Small intestine (tissue), 7 donors: ENCODE results near the gene CTH. TPM values are rescaled to one million over a fixed set of nuclear protein-coding genes. Genes with fewer than 3 reads are reported as not detected.
"Not testable (repeated sequence)": the region's sequence is repeated elsewhere in the genome, so short reads cannot be mapped to it uniquely, and the experiment has no call there.

Source experiments
- DNase-seq, 2 donors: peaks; one replicate each; pipeline versions ENCODE4 v3.0.0 to v3.0.0-alpha.2; 2013
- FAIRE-seq: peaks from 2 replicates; lab custom pipeline; 2012; peaks lifted over from hg19 to GRCh38; lab: Jason Lieb, UNC
- H3K27ac ChIP-seq, 3 donors: one replicate each; pipeline ENCODE4 v1.5.1; 2013; ENCODE audit warnings: low read length in 2 of 3, mild to moderate bottlenecking in 2 of 3, control low read depth in 1 of 3, inconsistent platforms in 1 of 3, low read depth in 1 of 3, moderate library complexity in 1 of 3
- H3K27me3 ChIP-seq, 3 donors: one replicate each; pipeline ENCODE4 v1.6.1; 2013; ENCODE audit warnings: low read length in 3 of 3, inconsistent platforms in 1 of 3; ENCODE audit not compliant: control insufficient read depth in 3 of 3, insufficient read depth in 3 of 3
- H3K36me3 ChIP-seq, 3 donors: one replicate each; pipeline ENCODE4 v1.6.1; 2013; ENCODE audit warnings: low read length in 3 of 3, inconsistent platforms in 1 of 3, low read depth in 1 of 3, mild to moderate bottlenecking in 1 of 3, moderate library complexity in 1 of 3; ENCODE audit not compliant: control insufficient read depth in 3 of 3, insufficient read depth in 2 of 3
- H3K4me1 ChIP-seq, 3 donors: one replicate each; pipeline ENCODE4 v1.6.1; 2013; ENCODE audit warnings: low read length in 2 of 3, inconsistent platforms in 1 of 3, low read depth in 1 of 3, mild to moderate bottlenecking in 1 of 3, moderate library complexity in 1 of 3; ENCODE audit not compliant: control insufficient read depth in 3 of 3, insufficient read depth in 2 of 3
- H3K4me3 ChIP-seq, 3 donors: one replicate each; pipeline ENCODE4 v1.5.1; 2013; ENCODE audit warnings: low read length in 3 of 3, control low read depth in 1 of 3, inconsistent platforms in 1 of 3, low read depth in 1 of 3, mild to moderate bottlenecking in 1 of 3, moderate library complexity in 1 of 3
- H3K9me3 ChIP-seq, 2 donors: one replicate each; pipeline ENCODE4 v1.6.1; 2013; ENCODE audit warnings: low read depth in 1 of 2, low read length in 1 of 2; ENCODE audit not compliant: control insufficient read depth in 2 of 2, insufficient read depth in 1 of 2
- WGBS, 3 donors: extraction: QIAGEN DNeasy Blood & Tissue Kit; methylation state at CpG; one replicate each; pipeline ENCODE4 v1.1.7; 2013; 5-methylcytosine and 5-hydroxymethylcytosine counted together
- polyA plus RNA-seq, 4 donors: library from polyadenylated mRNA; stranded (reverse) in 3 of 4; unstranded in 1 of 4; fragments of 200-250 nt in 3 of 4; fragments of 120-200 nt in 1 of 4; gene quantifications; one replicate each; pipeline versions ENCODE4 v1.2.1 to v1.2.3, GENCODE V29; 2013
- donor health status: healthy with polysubstance abuse.
- donor health status: control.
- donor health status: control.
- donor health status: Bipolar disorder and iron deficiency.
- donor health status: healthy.

CTH gene
- polyA plus RNA-seq, 4 donors = 3.8 to 26.5 (median 8.7) TPM

GRCh38 chr1:70418973-70419734 is 8.1 kb downstream of the CTH start:
- not testable (repeated sequence) for H3K9me3 ChIP-seq, FAIRE-seq, H3K27ac ChIP-seq, H3K27me3 ChIP-seq, DNase-seq, H3K4me3 ChIP-seq, H3K4me1 ChIP-seq
- peaks cover 3 to 22% (median 3%) of the 10 kb centered on the region in 3 donors for H3K36me3 ChIP-seq
- 82 to 91% (median 90%) methylated on average over 4 of the region's 4 CpGs for WGBS, 3 donors

DNA sequence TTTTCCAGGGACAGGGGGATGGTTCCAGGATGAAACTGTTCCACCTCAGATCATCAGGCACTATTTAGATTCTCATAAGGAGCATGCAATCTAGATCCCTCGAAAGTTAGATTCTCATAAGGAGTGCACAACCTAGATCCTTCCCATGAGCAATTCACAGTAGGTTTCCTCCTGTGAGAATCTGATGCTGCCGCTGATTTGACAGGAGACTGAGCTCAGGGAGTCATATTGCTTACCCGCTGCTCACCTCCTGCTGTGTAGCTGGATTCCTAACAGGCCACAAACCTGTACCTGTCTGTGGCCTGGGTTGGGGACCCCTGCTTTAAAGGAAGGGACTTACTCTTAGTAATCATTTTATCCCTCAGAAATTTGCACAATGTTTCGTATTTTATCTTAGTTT is 9.3 kb downstream of the CTH start:
- 92 to 96% (median 93%) methylated on average over 4 of the region's 4 CpGs for WGBS, 3 donors
- H3K27ac ChIP-seq = no peak overlapping the region
- FAIRE-seq (no peak), DNase-seq (no peak)
- no peaks in the 10 kb centered on the region for H3K9me3 ChIP-seq
- H3K4me1 ChIP-seq = no peaks in the 10 kb centered on the region
- no peak overlapping the region for H3K4me3 ChIP-seq
- peaks cover 3 to 25% (median 3%) of the 10 kb centered on the region in 3 donors for H3K36me3 ChIP-seq
- H3K27me3 ChIP-seq = no peaks in the 10 kb centered on the region

DNA sequence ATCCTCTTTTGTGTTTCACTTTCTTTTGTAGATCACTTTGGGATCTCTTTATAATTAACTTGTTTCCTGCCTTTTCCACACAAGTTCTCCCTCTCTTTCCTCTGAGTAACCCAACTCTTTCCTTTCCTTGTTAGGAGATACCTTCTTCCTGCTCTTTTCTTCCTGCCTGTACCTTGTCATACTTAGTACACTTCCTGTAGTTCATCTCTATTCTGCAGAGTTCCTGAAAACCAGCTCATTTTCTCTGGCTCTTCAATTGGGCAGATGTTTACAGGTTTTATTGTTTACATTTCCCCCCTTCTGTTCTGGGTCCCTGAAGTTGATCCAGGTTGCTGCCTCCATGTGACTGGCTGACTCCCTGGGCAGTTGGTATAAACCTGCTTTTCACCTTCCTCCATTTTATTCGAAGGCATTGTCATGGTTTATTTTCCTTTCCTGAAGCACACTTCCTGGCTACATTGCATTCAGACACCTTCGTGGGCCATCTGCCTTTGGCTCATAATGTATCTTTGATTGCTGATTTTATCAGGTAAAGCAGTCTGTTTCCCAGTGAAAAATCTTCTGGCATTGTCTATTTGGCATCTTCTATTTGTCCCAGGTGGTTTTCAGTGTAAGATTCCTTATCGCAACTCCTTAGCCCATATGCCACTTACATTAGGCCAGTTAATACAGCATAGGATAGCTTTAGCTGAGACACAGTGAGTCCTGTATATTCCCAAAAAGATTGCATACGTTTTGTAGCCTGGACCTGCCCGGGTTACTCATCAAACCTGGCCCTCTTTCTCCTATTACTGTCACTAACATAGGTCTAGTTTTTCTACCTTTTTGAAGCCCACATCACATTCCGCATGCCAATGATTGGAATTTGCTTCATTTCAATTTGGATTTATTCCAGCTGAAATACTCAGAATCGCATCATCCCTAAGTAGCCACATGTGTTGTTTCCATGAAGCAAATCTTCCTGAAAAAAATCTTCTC is 15.4 kb downstream of the CTH start:
- peaks cover 0 to 12% (median 0%) of the 10 kb centered on the region in 3 donors for H3K4me1 ChIP-seq
- no peak for DNase-seq
- peaks cover 0 to 15% (median 0%) of the 10 kb centered on the region in 3 donors for H3K36me3 ChIP-seq
- H3K4me3 ChIP-seq = no peak overlapping the region
- WGBS, 3 donors = 81 to 84% (median 82%) methylated on average over 7 of the region's 7 CpGs
- no peaks in the 10 kb centered on the region for H3K27me3 ChIP-seq
- H3K27ac ChIP-seq = no peak overlapping the region
- no peak for FAIRE-seq
- H3K9me3 ChIP-seq = no peaks in the 10 kb centered on the region

- Histone ChIP-seq H3K9me3 (no peaks in the 10 kb centered on the region), H3K4me1 (peaks cover 0 to 15% (median 0%) of the 10 kb centered on the region in 3 donors), H3K4me3 (no peak overlapping the region), H3K27me3 (no peaks in the 10 kb centered on the region), H3K36me3 (peaks cover 0 to 12% (median 0%) of the 10 kb centered on the region in 3 donors), H3K27ac (no peak overlapping the region)
- no peak for FAIRE-seq
- no peak for DNase-seq
- WGBS, 3 donors = 89 to 97% (median 91%) methylated on average over 3 of the region's 3 CpGs
These were observed 16.9 kb downstream of the CTH start for GRCh38 chr1:70427976-70428375.

DNA sequence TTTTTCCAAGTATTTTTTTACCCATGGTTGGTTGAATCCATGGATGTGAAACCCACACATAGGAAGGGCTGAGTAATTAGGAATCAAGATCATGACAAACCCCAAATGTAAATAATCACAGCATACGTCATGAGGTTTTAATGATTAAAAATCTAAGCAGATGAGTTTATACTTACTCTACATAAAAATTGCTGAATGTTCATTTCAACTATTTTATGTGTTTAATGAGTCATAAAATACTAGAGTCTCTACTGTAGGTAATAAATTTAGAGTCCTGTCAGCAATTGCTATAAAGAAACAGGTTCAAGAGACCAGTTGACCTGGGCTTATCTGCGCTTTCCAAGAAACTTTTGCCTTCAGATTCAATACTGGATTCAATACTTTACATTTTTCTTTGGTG is 18.2 kb downstream of the CTH start:
- Histone ChIP-seq H3K4me3 (no peak overlapping the region), H3K9me3 (no peaks in the 10 kb centered on the region), H3K27me3 (no peaks in the 10 kb centered on the region), H3K4me1 (peaks cover 0 to 17% (median 0%) of the 10 kb centered on the region in 3 donors), H3K27ac (peak overlapping the region in 1 of 3 donors; percentile 38), H3K36me3 (peaks cover 0 to 10% (median 0%) of the 10 kb centered on the region in 3 donors)
- DNase-seq (peak; percentile 49 to 68), FAIRE-seq (peak; percentile 23)
- 31 to 66% (median 39%) methylated on average over 2 of the region's 2 CpGs for WGBS, 3 donors

- H3K4me1 ChIP-seq = peaks cover 0 to 17% (median 0%) of the 10 kb centered on the region in 3 donors
- H3K27ac ChIP-seq = peak overlapping the region in 1 of 3 donors; percentile 38
- no peak overlapping the region for H3K4me3 ChIP-seq
- H3K27me3 ChIP-seq = no peaks in the 10 kb centered on the region
- FAIRE-seq = peak; percentile 41
- H3K9me3 ChIP-seq = no peaks in the 10 kb centered on the region
- 67 to 75% (median 68%) methylated on average over 1 of the region's 1 CpG for WGBS, 3 donors
- DNase-seq = no peak
- H3K36me3 ChIP-seq = peaks cover 0 to 8% (median 0%) of the 10 kb centered on the region in 3 donors
These were observed 18.7 kb downstream of the CTH start for GRCh38 chr1:70429757-70430156.

GRCh38 chr1:70431317-70431716 is 20.2 kb downstream of the CTH start:
- DNase-seq = peak; percentile 45 to 65

DNA sequence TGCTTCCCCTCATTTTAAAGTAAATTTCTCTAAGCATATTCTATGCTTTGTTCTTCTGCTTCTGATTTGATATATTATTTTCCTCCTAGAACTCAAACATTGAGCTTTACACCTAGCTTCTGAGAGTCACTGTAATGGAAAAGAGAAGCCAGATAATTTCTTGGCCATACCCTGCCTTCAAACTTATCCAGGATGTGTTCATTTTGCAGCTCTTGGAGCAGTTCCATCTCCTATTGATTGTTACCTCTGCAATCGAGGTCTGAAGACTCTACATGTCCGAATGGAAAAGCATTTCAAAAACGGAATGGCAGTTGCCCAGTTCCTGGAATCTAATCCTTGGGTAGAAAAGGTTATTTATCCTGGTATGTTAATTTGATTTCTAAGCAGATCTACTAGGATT is 20.8 kb downstream of the CTH start:
- peak overlapping the region in 1 of 3 donors; percentile 30 for H3K27ac ChIP-seq
- 26 to 67% (median 49%) methylated on average over 3 of the region's 3 CpGs for WGBS, 3 donors
- DNase-seq (no peak), FAIRE-seq (no peak)
- H3K4me1 ChIP-seq = peaks cover 0 to 19% (median 0%) of the 10 kb centered on the region in 3 donors
- no peaks in the 10 kb centered on the region for H3K27me3 ChIP-seq
- no peak overlapping the region for H3K4me3 ChIP-seq
- peaks cover 0 to 10% (median 1%) of the 10 kb centered on the region in 3 donors for H3K36me3 ChIP-seq
- no peaks in the 10 kb centered on the region for H3K9me3 ChIP-seq

More at GRCh38 chr1:70431317-70431716, 20.2 kb downstream of the CTH start:
- Histone ChIP-seq H3K4me1 (peaks cover 0 to 19% (median 0%) of the 10 kb centered on the region in 3 donors), H3K27ac (peak overlapping the region in 1 of 3 donors; percentile 30), H3K4me3 (no peak overlapping the region), H3K27me3 (no peaks in the 10 kb centered on the region), H3K9me3 (no peaks in the 10 kb centered on the region), H3K36me3 (peaks cover 0 to 11% (median 1%) of the 10 kb centered on the region in 3 donors)
- 24 to 61% (median 41%) methylated on average over 2 of the region's 2 CpGs for WGBS, 3 donors
- FAIRE-seq = peak; percentile 5
